ENCODE measurements around the gene SPTBN4. TPM values are rescaled to one million over a fixed set of nuclear protein-coding genes. Genes with fewer than 3 reads are reported as not detected.
"Not testable (repeated sequence)": the region's sequence is repeated elsewhere in the genome, so short reads cannot be mapped to it uniquely, and the experiment has no call there.

SPTBN4 gene
- total RNA-seq, 2 experiments from 2014 or later: 0.47 TPM; not detected in 1

DNA sequence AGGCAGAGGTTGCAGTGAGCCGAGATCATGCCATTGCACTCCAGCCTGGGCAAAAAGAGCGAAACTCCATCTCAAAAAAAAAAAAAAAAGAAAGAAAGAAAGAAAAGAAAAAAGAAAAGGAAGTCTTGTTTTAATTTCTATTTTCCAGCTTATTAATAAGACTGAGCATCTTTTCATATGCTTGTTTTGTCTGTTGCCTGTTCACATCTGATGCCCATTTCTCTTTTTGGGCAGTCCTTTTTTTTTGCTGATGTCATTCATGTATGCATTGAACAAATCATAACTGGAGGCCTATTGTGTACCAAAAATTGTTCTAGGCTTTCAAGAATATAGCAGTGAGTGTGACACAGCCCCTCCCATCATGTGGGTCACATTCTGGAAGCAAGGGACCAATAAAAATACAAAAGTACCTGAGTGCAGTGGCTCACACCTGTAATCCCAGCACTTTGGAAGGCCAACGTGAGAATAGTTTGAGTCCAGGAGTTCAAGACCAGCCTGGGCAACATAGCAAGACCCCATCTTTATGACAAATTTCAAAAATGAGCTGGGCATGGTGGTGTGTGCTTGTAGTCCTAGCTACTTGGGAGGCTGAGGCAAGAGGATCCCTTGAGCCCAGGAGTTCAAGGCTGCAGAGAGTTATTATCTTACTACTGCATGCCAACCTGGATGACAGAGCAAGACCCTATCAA lies 79.5 kb downstream of the SPTBN4 start:
- H3K4me1 Mint-ChIP-seq (ENCODE audit: low read depth); H3K9me3 Mint-ChIP-seq (ENCODE audit: insufficient read depth); DNase-seq; ATAC-seq; POLR2A ChIA-PET; H3K36me3 Mint-ChIP-seq (ENCODE audit: low read depth); H3K27ac Mint-ChIP-seq; H3K4me3 Mint-ChIP-seq: not testable (repeated sequence)
- H3K27me3 Mint-ChIP-seq (ENCODE audit: low read depth): peaks cover 32% of the 10 kb centered on the region
- CTCF ChIA-PET: interaction anchor here (0.6 kb wide), 1 partner anchor 25 kb away, joined by 3 read pairs; no protein-coding TSS in a partner anchor

DNA sequence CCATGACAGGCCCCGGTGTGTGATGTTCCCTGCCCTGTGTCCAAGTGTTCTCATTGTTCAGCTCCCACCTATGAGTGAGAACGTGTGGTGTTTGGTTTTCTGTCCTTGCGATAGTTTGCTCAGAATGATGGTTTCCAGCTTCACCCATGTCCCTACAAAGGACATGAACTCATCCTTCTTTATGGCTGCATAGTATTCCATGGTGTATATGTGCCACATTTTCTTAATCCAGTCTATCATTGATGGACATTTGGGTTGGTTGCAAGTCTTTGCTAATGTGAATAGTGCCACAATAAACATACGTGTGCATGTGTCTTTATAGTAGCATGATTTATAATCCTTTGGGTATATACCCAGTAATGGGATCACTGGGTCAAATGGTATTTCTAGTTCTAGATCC lies 80.4 kb downstream of the SPTBN4 start:
- H3K4me1 Mint-ChIP-seq (ENCODE audit: low read depth); H3K4me3 Mint-ChIP-seq; POLR2A ChIA-PET; H3K9me3 Mint-ChIP-seq (ENCODE audit: insufficient read depth); H3K27ac Mint-ChIP-seq; H3K36me3 Mint-ChIP-seq (ENCODE audit: low read depth); ATAC-seq; DNase-seq: not testable (repeated sequence)
- H3K27me3 Mint-ChIP-seq (ENCODE audit: low read depth): peaks cover 34% of the 10 kb centered on the region
- CTCF ChIA-PET: interaction anchor here (1.8 to 3.0 kb wide), 2 partner anchors 58 to 87 kb away, joined by 5 to 22 read pairs; no protein-coding TSS in a partner anchor

DNA sequence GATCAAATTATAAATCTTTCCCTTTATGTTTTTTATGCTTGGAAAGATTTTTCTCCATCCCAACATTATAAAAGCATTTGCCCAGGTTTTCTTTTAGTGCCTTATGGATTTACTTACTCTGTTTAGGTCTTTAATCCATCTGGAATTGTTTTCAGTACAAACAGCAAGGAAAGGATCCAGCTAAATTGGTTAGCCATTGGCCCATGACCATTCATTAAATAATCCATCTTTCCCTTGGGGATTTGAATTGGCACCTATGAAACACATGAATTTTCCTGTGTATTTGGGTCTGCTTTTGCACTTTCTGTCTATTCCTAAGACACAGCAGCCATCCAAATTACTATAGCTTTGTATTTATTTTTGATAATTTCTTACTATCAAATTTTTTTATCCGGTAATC lies 81.0 kb downstream of the SPTBN4 start:
- peaks cover 3% of the 10 kb centered on the region for H3K9me3 Mint-ChIP-seq (ENCODE audit: insufficient read depth)
- H3K4me1 Mint-ChIP-seq (ENCODE audit: low read depth): peaks cover 5% of the 10 kb centered on the region
- no peak overlapping the region for H3K4me3 Mint-ChIP-seq
- H3K27ac Mint-ChIP-seq: no peak overlapping the region
- ChIA-PET CTCF (interaction anchor here (1.0 to 3.0 kb wide), 4 partner anchors 23 to 87 kb away, joined by 3 to 22 read pairs (median 9); no protein-coding TSS in a partner anchor), POLR2A (interaction anchor here (1.8 kb wide), 1 partner anchor 51 kb away, joined by 7 read pairs; no protein-coding TSS in a partner anchor)
- DNase-seq (no peak), ATAC-seq (no peak)
- peaks cover 2% of the 10 kb centered on the region for H3K36me3 Mint-ChIP-seq (ENCODE audit: low read depth)
- H3K27me3 Mint-ChIP-seq (ENCODE audit: low read depth): peaks cover 39% of the 10 kb centered on the region

DNA sequence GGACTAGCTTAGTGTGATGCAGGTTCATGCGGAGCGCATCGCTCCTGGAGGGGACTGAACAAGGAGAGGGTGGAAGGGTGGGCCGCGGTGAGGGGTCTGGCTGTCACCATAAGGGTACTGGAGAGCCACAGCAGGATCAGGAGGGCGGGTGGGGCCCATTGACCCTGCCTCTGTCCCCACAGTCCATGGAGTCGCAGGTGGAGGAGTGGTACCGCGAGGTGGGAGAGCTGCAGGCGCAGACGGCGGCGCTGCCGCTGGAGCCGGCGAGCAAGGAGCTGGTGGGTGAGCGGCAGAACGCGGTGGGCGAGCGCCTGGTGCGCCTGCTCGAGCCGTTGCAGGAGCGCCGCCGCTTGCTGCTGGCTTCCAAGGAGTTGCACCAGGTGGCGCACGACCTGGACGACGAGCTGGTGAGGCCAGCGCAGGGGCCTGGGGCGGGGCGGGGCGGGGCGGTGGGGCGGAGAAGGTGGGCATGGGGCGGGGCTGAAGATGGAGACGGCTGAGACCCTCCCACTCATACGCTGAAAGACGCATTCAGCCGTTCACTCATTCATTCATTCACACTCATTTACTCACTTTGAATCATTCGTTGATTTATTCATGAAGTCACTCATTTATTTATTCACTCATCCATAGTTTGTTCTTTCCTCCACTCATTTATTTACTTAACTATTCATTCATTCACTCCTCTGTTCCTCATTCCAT lies 82.4 kb downstream of the SPTBN4 start:
- peak; percentile 77 for DNase-seq
- Mint-ChIP-seq H3K36me3 (ENCODE audit: low read depth) (peaks cover 2% of the 10 kb centered on the region), H3K27ac (no peak overlapping the region), H3K27me3 (ENCODE audit: low read depth) (peaks cover 47% of the 10 kb centered on the region), H3K4me3 (no peak overlapping the region), H3K9me3 (ENCODE audit: insufficient read depth) (peaks cover 3% of the 10 kb centered on the region), H3K4me1 (ENCODE audit: low read depth) (peaks cover 5% of the 10 kb centered on the region)
- CTCF ChIA-PET: interaction anchor here (0.7 to 3.0 kb wide), 14 partner anchors 9 to 136 kb away, joined by 3 to 22 read pairs (median 4); partner anchors contain the start of gene PRX
- POLR2A ChIA-PET: interaction anchor here (1.8 kb wide), 1 partner anchor 50 kb away, joined by 7 read pairs; no protein-coding TSS in a partner anchor
- ATAC-seq: peak; percentile 92

DNA sequence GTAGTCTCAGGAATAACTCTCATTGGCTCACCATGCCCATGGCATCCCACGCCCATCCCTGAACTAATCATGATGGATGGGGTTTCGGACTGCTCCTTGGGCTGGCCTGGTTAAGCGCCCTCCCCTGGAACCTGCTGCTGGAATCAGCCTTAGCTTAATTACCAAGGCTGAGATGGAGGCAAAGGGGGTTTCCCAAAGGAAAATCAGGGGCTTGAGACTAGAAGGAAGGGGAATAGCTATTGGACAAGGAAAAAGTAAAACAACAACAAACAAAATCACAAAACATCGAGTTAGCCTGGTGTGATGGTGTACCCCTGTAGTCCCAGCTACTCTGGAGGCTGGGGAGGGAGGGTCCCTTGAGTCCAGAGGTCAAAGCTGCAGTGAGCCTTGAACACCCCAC lies 84.2 kb downstream of the SPTBN4 start:
- ChIA-PET POLR2A (no interaction called here), CTCF (interaction anchor here (1.0 to 2.6 kb wide), 5 partner anchors 10 to 130 kb away, joined by 3 to 11 read pairs (median 4); no protein-coding TSS in a partner anchor)
- no peak overlapping the region for H3K27ac Mint-ChIP-seq
- H3K9me3 Mint-ChIP-seq (ENCODE audit: insufficient read depth): peaks cover 3% of the 10 kb centered on the region
- peaks cover 54% of the 10 kb centered on the region for H3K27me3 Mint-ChIP-seq (ENCODE audit: low read depth)
- no peak overlapping the region for H3K4me3 Mint-ChIP-seq
- DNase-seq (no peak), ATAC-seq (no peak)
- peaks cover 2% of the 10 kb centered on the region for H3K36me3 Mint-ChIP-seq (ENCODE audit: low read depth)
- peaks cover 5% of the 10 kb centered on the region for H3K4me1 Mint-ChIP-seq (ENCODE audit: low read depth)

DNA sequence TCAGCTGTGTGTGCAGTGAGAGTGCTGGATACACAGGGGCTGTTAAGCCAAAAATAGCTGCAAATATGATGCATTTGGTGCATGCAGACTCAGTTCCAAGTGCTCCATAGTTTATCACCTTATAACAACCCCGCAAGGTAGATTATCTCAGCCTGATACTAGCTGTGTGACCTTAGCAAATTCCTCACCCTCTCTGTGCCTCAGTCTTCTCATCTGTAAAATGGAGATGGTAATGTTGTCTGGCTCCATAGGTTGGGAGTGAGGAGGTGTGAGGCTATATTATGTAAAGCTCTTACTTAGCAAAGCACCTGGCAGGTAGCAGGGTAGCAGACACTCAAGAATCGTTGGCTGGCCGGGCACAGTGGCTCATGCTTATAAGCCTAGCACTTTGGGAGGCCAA lies 86.0 kb downstream of the SPTBN4 start:
- Mint-ChIP-seq H3K4me1 (ENCODE audit: low read depth) (peaks cover 5% of the 10 kb centered on the region), H3K9me3 (ENCODE audit: insufficient read depth) (no peaks in the 10 kb centered on the region), H3K27ac (no peak overlapping the region), H3K36me3 (ENCODE audit: low read depth) (no peaks in the 10 kb centered on the region), H3K4me3 (no peak overlapping the region), H3K27me3 (ENCODE audit: low read depth) (peaks cover 43% of the 10 kb centered on the region)
- ChIA-PET POLR2A (no interaction called here), CTCF (interaction anchor here (1.9 kb wide), 1 partner anchor 88 kb away, joined by 5 read pairs; no protein-coding TSS in a partner anchor)
- DNase-seq (no peak), ATAC-seq (no peak)

DNA sequence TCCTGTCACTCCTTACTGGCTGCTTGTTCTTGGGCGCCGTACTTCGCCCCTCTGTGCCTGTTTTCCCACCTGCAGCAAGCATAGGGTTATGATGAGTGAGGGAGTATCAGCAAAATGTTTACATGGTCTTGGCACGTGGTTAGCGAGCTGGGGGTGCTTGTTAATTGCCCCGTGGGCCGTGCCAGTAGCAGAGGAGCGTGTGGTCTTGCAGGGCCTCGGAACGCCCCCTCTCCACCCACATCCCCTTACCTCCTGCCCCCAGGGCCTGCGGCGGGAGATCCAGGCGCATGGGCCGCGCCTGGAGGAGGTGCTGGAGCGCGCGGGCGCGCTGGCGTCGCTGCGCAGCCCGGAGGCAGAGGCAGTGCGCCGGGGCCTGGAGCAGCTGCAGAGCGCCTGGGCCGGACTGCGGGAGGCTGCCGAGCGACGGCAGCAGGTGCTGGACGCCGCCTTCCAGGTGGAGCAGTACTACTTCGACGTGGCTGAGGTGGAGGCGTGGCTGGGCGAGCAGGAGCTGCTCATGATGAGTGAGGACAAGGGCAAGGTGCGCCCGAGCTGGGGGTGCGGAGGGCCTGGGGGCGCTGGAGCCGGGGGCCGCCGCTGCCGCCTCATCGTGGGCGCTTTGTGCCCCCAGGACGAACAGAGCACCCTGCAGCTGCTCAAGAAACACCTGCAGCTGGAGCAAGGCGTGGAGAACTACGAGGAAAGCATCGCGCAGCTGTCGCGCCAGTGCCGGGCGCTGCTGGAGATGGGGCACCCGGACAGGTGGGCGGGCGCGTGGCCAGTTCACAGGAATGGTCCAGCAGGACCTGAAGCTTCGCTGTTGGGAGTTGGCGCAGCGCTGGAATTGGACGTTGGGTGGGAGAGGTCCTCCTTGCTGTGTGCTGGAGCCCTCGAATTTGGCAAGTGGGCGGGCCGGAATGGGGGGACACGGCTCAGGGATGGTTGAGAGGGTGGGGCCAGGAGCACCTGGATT lies 87.4 kb downstream of the SPTBN4 start:
- Mint-ChIP-seq H3K4me1 (ENCODE audit: low read depth) (no peaks in the 10 kb centered on the region), H3K9me3 (ENCODE audit: insufficient read depth) (no peaks in the 10 kb centered on the region), H3K4me3 (no peak overlapping the region), H3K27me3 (ENCODE audit: low read depth) (peaks cover 37% of the 10 kb centered on the region), H3K27ac (no peak overlapping the region), H3K36me3 (ENCODE audit: low read depth) (no peaks in the 10 kb centered on the region)
- no peak for ATAC-seq
- CTCF ChIA-PET: interaction anchor here (1.9 kb wide), 1 partner anchor 89 kb away, joined by 5 read pairs; no protein-coding TSS in a partner anchor
- POLR2A ChIA-PET: interaction anchor here (1.0 kb wide), 1 partner anchor 51 kb away, joined by 3 read pairs; no protein-coding TSS in a partner anchor
- no peak for DNase-seq

DNA sequence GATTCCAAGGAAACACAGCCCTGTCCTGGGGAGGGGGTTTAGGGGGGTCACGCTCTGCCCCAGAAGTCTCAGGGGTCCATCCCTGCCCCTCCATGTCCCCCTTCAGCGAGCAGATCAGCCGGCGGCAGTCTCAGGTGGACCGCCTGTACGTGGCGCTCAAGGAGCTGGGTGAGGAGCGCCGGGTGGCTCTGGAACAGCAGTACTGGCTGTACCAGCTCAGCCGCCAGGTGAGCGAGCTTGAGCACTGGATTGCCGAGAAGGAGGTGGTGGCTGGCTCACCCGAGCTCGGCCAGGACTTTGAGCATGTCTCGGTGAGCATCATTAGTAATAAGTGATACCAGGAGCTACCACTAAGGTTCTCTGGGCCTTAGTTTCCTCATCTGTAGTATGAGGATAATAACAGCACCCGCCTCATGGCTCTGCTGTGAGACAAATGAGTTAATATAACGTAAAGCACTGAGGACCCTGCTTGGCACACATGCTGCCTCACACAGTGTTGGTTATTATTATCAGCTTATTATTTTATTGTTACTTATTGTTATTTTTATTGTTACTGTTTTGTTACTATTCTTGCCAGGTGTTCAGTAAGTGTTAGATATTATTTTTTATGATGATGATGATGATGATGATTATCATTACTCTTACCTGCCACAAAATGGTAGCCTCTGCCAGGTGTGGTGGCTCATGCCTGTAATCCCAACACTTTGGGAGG lies 89.3 kb downstream of the SPTBN4 start:
- DNase-seq: no peak
- no peaks in the 10 kb centered on the region for H3K9me3 Mint-ChIP-seq (ENCODE audit: insufficient read depth)
- H3K36me3 Mint-ChIP-seq (ENCODE audit: low read depth): no peaks in the 10 kb centered on the region
- ChIA-PET POLR2A (no interaction called here), CTCF (interaction anchor here (1.5 to 2.9 kb wide), 3 partner anchors 15 to 78 kb away, joined by 3 to 8 read pairs (median 8); no protein-coding TSS in a partner anchor)
- H3K4me3 Mint-ChIP-seq: no peak overlapping the region
- ATAC-seq: no peak
- no peaks in the 10 kb centered on the region for H3K4me1 Mint-ChIP-seq (ENCODE audit: low read depth)
- H3K27me3 Mint-ChIP-seq (ENCODE audit: low read depth): peaks cover 29% of the 10 kb centered on the region
- no peak overlapping the region for H3K27ac Mint-ChIP-seq

DNA sequence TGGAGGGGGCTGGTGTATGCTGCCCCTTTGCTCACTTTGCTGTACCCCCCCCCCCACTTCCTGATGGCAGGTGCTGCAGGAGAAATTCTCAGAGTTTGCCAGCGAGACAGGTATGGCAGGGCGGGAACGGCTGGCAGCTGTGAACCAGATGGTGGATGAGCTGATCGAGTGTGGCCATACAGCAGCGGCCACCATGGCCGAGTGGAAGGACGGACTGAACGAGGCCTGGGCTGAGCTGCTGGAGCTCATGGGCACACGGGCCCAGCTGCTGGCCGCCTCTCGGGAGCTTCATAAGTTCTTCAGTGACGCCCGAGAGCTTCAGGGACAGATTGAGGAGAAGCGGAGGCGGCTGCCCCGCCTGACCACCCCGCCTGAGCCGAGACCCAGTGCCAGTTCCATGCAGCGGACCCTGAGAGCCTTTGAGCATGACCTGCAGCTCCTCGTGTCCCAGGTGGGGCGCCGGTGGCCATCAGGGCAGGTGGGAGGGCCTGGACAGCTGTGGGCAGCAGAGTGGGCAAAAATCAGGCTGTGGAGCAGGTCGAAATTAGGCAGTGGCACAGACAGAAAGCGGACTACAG lies 90.2 kb downstream of the SPTBN4 start:
- Mint-ChIP-seq H3K4me1 (ENCODE audit: low read depth) (peaks cover 4% of the 10 kb centered on the region), H3K4me3 (no peak overlapping the region), H3K27ac (no peak overlapping the region), H3K27me3 (ENCODE audit: low read depth) (peaks cover 29% of the 10 kb centered on the region), H3K36me3 (ENCODE audit: low read depth) (no peaks in the 10 kb centered on the region), H3K9me3 (ENCODE audit: insufficient read depth) (no peaks in the 10 kb centered on the region)
- POLR2A ChIA-PET: no interaction called here
- CTCF ChIA-PET: interaction anchor here (1.5 to 2.9 kb wide), 3 partner anchors 14 to 78 kb away, joined by 3 to 8 read pairs (median 8); no protein-coding TSS in a partner anchor
- no peak for ATAC-seq
- DNase-seq: no peak

DNA sequence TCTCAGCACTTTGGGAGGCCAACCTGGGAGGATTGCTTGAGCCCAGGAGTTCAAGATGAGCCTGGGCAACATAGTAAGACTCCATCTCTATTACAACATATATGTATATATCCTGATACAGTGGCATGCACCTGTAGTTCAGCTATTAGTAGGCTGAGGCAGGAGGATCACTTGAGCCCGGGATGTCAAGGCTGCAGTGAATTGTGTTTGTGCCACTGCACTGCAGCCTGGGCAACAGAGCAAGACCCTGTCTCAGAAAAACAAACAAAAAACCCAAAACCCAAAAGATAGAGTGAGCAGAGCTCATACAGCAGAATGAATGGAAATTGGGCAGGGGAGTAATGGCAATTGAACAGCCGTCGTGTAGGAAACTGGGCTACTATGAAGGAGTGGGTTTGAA lies 92.6 kb downstream of the SPTBN4 start:
- POLR2A ChIA-PET: no interaction called here
- CTCF ChIA-PET: interaction anchor here (0.8 to 1.2 kb wide), 2 partner anchors 10 to 44 kb away, joined by 3 to 4 read pairs; no protein-coding TSS in a partner anchor
- Mint-ChIP-seq H3K9me3 (ENCODE audit: insufficient read depth) (no peaks in the 10 kb centered on the region), H3K27me3 (ENCODE audit: low read depth) (peaks cover 17% of the 10 kb centered on the region), H3K36me3 (ENCODE audit: low read depth) (no peaks in the 10 kb centered on the region), H3K4me3 (no peak overlapping the region), H3K4me1 (ENCODE audit: low read depth) (peaks cover 4% of the 10 kb centered on the region), H3K27ac (no peak overlapping the region)
- no peak for ATAC-seq
- DNase-seq: no peak
